Stimulated activated naive CD4-positive, alpha-beta T cell (primary cell): ENCODE data around the gene CD320.
A peak's percentile ranks its signal among the peaks of the same experiment; 100 is the strongest.
"Not testable (repeated sequence)": the region's sequence is repeated elsewhere in the genome, so short reads cannot be mapped to it uniquely, and the experiment has no call there.

Experiments
- DNase-seq, 6 experiments: peaks; one replicate each; lab custom pipeline; 2025; lab: John Stamatoyannopoulos, UW

CD320 gene

DNA sequence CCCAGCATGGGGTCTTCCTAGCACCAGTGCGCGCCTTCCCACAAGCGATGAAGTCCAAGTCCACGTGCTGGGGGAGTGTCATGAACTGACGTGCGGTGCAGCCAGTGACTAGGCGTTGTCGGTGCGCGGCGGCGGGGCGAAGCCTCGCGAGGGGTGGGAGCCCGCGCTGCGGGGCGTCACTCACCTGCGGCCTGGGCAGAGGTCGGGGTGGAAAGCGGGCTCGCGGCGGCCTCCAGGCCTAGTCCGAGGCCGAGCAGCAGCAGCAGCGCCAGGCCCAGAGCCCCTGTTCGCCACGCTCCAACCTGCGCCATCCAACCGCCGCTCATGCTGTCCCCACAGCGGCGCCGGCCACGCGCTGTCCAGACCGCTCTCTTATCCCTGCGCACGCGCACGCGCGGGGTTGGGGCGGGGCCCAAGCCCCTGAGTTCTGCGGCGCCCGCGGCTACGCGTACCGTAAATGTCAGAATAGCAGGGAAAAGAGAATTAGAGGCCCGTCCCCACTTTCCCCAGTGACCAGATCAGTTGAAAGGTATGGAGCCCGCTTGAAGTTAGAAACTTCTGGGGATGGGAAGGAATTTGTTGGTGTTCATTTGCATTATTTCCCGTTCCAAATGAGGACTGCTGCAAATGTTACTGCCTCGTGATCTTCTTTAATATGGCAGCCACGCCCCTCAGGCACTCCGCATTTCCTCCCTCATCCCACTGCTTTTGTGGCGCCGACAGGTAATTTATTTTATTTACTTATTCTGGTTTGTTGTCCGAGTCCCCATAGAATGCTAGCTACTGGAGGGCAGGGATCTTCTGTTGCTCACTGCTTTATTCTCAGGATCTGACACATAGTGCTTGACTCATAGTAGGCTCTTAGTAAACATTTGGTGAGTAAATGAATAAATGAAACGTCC, at the start of gene CD320:
Gene CD320, minus strand, starts transcription at position 394 of the 902 bp plus-strand sequence. Its CDS starts 68 bp downstream, at position 326.
- peak; percentile 72 to 96 (median 87) for DNase-seq

GRCh38 chr19:8357007-8357521, 48.9 kb upstream of the CD320 start:
- no peak for DNase-seq

- no peak for DNase-seq
Measured at GRCh38 chr19:8355631-8356402, 47.7 kb upstream of the CD320 start.

DNA sequence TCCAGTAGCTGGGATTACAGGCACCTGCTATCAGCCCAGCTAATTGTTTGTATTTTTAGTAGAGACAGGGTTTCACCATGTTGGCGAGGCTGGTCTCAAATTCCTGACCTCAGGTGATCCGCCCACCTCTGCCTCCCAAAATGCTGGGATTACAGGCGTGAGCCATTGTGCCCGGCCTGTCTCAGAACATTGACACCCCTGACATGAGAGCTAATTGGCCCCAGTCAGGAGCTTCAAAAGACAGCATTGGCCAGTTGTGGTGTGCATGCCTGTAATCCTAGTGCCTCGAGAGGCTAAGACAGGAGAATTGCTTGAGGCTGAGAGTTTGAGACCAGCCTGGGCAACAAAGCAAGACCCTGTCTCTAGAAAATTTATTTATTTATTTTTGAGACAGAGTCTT, 44.7 kb upstream of the CD320 start:
- not testable (repeated sequence) for DNase-seq

GRCh38 chr19:8352134-8352827, 44.1 kb upstream of the CD320 start:
- DNase-seq: no peak

DNA sequence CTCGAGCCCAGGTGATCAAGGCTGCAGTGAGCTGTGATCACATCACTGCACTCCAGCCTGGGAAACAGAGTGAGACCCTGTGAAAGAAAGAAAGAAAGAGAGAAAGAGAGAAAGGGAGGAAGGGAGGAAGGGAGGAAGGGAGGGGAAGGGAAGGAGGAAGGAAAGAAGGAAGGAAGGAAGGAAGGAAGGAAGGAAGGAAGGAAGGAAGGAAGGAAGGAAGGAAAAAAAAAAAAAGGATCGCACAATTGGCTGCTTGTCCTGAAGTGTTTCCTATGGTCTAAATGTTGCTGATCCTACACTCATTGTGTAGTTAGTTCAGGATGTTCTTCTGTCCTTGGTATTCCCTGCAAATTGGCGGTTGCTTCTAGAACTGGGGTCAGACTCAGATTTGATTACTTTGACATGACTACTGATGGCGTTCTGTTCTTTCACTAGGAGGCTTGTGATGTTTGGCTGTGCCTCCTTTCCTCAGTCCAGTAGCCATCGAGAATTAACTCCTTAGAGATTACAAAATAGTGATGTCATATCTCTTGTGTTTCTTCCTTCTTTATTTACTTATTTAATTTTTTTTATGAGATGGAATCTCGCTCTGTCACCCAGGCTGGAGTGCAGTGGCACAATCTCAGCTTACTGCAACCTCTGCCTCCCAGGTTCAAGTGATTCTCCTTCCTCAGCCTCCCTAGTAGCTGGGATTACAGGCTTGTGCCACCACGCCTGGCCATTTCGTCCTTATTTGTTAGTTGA, 41.6 kb upstream of the CD320 start:
- not testable (repeated sequence) for DNase-seq

GRCh38 chr19:8343483-8343844, 35.3 kb upstream of the CD320 start:
- DNase-seq: no peak

- peak; percentile 78 to 90 (median 82) for DNase-seq
Measured at GRCh38 chr19:8342684-8343482, 34.7 kb upstream of the CD320 start, which contains the start of gene KANK3. Gene KANK3, minus strand, starts transcription at chr19:8343262. Its CDS starts 5,434 bp downstream, at chr19:8337828.

GRCh38 chr19:8342316-8342683, 34.1 kb upstream of the CD320 start:
- no peak for DNase-seq

- DNase-seq: not testable (repeated sequence)
Measured at GRCh38 chr19:8341504-8341903, 33.3 kb upstream of the CD320 start.

DNA sequence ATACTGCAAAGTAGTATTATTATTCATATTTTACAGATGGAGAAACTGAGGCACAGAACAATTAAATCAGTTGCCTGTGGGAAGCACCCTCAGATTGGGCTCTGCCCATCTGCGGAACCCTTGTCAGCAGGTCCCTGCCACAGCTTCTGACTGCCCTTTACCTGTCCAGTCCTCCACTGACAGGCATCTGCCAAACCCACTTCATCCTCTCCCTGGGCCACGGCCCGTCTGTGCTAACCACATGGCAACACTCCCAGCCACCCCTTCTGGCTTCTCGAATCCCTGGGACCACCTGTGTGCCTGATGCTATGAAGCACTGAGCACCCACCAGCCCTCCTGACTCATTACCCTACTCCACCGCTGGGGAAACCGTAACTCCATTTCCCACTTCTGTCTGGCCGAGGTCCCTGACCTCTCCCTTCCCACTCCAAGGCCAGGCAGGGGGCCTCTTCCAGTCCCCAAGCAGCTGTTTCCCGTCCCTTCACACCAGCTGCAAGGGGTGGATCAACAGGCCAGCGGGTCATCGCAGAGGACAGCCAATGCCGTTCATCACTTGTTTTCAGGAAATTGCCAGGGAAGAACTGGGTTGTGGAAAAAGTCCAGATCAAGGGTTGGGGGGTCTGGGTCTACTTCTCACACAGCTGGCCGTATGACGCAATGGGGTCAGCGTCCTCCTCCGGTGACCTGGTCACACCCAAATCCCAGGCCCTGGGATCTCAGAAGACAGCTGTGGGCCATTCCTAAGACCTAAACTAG, 32.4 kb upstream of the CD320 start:
- DNase-seq: no peak

GRCh38 chr19:8338835-8339234, 30.7 kb upstream of the CD320 start:
- no peak for DNase-seq

DNA sequence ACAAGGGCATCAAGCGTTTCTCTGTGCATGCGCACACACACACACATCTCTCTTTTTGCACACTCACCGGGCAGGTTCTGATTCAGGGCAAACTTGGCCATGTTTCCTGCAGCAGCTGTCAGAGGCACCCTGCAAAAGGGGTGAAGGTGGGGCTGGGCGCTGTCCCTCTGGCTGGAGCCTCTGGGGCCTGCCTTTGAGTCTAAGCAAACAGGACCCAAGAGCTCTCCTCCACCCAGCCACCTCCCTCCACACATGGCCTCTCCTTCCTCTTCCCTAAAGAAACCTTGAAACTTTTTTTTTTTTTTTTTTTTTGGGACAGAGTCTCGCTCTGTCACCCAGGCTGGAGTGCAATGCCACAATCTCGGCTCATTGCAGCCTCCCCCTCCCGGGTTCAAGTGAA, 29.6 kb upstream of the CD320 start:
- no peak for DNase-seq

- no peak for DNase-seq
Measured at GRCh38 chr19:8336660-8337059, 28.5 kb upstream of the CD320 start.

GRCh38 chr19:8336072-8336569, 28.0 kb upstream of the CD320 start:
- no peak for DNase-seq

GRCh38 chr19:8335343-8336071, 27.3 kb upstream of the CD320 start:
- DNase-seq: no peak

DNA sequence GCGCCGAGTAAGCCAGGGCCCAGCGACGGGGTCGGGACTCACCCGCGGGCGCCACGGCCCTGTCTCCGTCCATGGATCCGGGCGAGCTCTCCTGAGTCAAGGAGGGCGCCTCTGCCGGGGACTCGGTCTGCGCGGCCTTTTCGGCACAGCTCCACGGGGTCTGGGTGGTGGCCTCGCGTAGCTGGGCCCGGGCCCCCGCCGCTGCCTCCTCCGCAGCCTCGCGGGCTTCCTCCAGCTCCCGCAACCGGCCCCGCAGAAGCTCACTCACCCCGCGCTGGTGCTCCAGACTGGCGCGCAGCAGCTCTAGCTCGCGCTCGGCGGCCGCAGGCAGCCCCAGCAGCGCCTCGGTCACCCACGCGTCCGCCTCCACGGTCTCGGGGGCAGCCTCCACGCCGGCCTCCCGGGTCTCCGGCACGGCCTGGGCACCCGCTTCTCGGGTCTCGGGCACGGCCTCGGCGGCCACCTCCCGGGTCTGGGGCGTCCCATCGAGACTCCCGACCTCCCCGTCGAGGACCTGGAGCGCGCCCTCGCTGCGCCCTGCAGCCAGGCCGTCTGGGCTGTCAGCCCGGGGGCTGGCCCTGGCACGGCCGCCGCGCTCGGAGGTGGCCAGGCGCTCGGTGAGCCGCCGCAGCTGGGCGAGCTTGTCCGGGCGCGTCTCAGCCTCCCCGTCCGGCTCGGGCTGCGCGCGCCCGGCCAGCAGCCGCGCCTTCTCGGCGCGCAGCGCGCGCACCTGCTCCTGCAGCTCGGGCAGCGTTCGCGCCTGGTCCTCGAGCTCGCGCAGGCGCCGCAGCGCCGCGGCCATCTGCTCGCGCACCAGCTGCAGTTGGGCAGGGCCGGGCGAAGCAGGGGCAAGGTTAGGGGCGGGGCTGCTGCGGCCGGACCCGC, 26.5 kb upstream of the CD320 start:
- DNase-seq: no peak
